Nephron progenitor cell (in vitro differentiated cells): ENCODE data around the gene DYDC1.

Experiments used
- DNase-seq: peaks from one replicate; pipeline ENCODE4 v3.0.0; 2021
- H3K27ac Mint-ChIP-seq: 2 replicates; pipeline ENCODE4 v1.8.0; 2021; ENCODE audit warnings: mild to moderate bottlenecking, moderate library complexity, mixed read lengths
- H3K27me3 Mint-ChIP-seq: 2 replicates; pipeline ENCODE4 v1.8.0; 2021; ENCODE audit warnings: mild to moderate bottlenecking, low read depth, mixed read lengths; ENCODE audit not compliant: poor library complexity
- H3K36me3 Mint-ChIP-seq: 2 replicates; pipeline ENCODE4 v1.8.0; 2021; ENCODE audit warnings: low read depth, mixed read lengths
- H3K4me1 Mint-ChIP-seq: 2 replicates; pipeline ENCODE4 v1.8.0; 2021; ENCODE audit warnings: mixed read lengths
- H3K4me3 Mint-ChIP-seq: 2 replicates; pipeline ENCODE4 v1.8.0; 2021; ENCODE audit warnings: mild to moderate bottlenecking, moderate library complexity, mixed read lengths
- H3K9me3 Mint-ChIP-seq: 2 replicates; pipeline ENCODE4 v1.8.0; 2021; ENCODE audit warnings: mild to moderate bottlenecking, moderate library complexity, mixed read lengths
- CTCF ChIP-seq: fragments of 200-600 bp; sonication (generic); IDR thresholded peaks from 2 replicates; pipeline ENCODE4 v1.5.0; 2021; ENCODE audit warnings: antibody characterized with exemption

DYDC1 gene

GRCh38 chr10:80333983-80334382 lies 22.6 kb downstream of the DYDC1 start:
- no peak for TF ChIP-seq CTCF
- H3K27ac Mint-ChIP-seq, result no peak overlapping the region
- DNase-seq, result no peak
- H3K4me3 Mint-ChIP-seq, result no peak overlapping the region
- no peaks in the 10 kb centered on the region for H3K36me3 Mint-ChIP-seq
- H3K4me1 Mint-ChIP-seq, result no peaks in the 10 kb centered on the region
- no peaks in the 10 kb centered on the region for H3K9me3 Mint-ChIP-seq
- peaks cover 16% of the 10 kb centered on the region for H3K27me3 Mint-ChIP-seq

GRCh38 chr10:80324891-80325364 lies 31.6 kb downstream of the DYDC1 start:
- no peak for TF ChIP-seq CTCF
- Mint-ChIP-seq H3K9me3 (peaks cover 3% of the 10 kb centered on the region), H3K27ac (no peak overlapping the region), H3K27me3 (peaks cover 4% of the 10 kb centered on the region), H3K4me3 (no peak overlapping the region), H3K36me3 (no peaks in the 10 kb centered on the region), H3K4me1 (peaks cover 30% of the 10 kb centered on the region)
- no peak for DNase-seq

GRCh38 chr10:80324086-80324485 lies 32.5 kb downstream of the DYDC1 start:
- no peak for TF ChIP-seq CTCF
- DNase-seq, result no peak
- H3K4me3 Mint-ChIP-seq, result no peak overlapping the region
- peaks cover 4% of the 10 kb centered on the region for H3K27me3 Mint-ChIP-seq
- H3K36me3 Mint-ChIP-seq, result no peaks in the 10 kb centered on the region
- H3K9me3 Mint-ChIP-seq, result peaks cover 4% of the 10 kb centered on the region
- H3K27ac Mint-ChIP-seq, result no peak overlapping the region
- peaks cover 35% of the 10 kb centered on the region for H3K4me1 Mint-ChIP-seq

- H3K27ac Mint-ChIP-seq, result no peak overlapping the region
Observed at GRCh38 chr10:80323311-80323710, 33.2 kb downstream of the DYDC1 start.

GRCh38 chr10:80322711-80323110 lies 33.8 kb downstream of the DYDC1 start:
- peaks cover 8% of the 10 kb centered on the region for H3K27me3 Mint-ChIP-seq
- H3K9me3 Mint-ChIP-seq, result peaks cover 6% of the 10 kb centered on the region
- no peaks in the 10 kb centered on the region for H3K36me3 Mint-ChIP-seq
- TF ChIP-seq CTCF, result no peak
- H3K27ac Mint-ChIP-seq, result no peak overlapping the region
- peaks cover 39% of the 10 kb centered on the region for H3K4me1 Mint-ChIP-seq
- H3K4me3 Mint-ChIP-seq, result no peak overlapping the region
- no peak for DNase-seq

More at GRCh38 chr10:80323311-80323710, 33.2 kb downstream of the DYDC1 start:
- Mint-ChIP-seq H3K27me3 (peaks cover 8% of the 10 kb centered on the region), H3K4me3 (no peak overlapping the region), H3K36me3 (no peaks in the 10 kb centered on the region), H3K9me3 (peaks cover 4% of the 10 kb centered on the region), H3K4me1 (peaks cover 39% of the 10 kb centered on the region)
- TF ChIP-seq CTCF, result no peak
- no peak for DNase-seq

- peaks cover 12% of the 10 kb centered on the region for H3K9me3 Mint-ChIP-seq
- no peak for TF ChIP-seq CTCF
- no peak overlapping the region for H3K27ac Mint-ChIP-seq
- DNase-seq, result no peak
- H3K4me1 Mint-ChIP-seq, result peaks cover 42% of the 10 kb centered on the region
- H3K4me3 Mint-ChIP-seq, result no peak overlapping the region
- no peaks in the 10 kb centered on the region for H3K36me3 Mint-ChIP-seq
- H3K27me3 Mint-ChIP-seq, result peaks cover 8% of the 10 kb centered on the region
Observed at GRCh38 chr10:80322158-80322557, 34.4 kb downstream of the DYDC1 start.
